Neural cell (in vitro differentiated cells): Measurements from ENCODE around the gene LARGE1. TPM values are rescaled to one million over a fixed set of nuclear protein-coding genes. Genes with fewer than 3 reads are reported as not detected.

ENCODE experiments used
- H2AFZ ChIP-seq: fragments of 200-600, 300-800 bp; sonication (generic), shearing (Covaris generic); 2 replicates; pipeline ENCODE4 v1.6.0; 2014; ENCODE audit warnings: low read depth, mild to moderate bottlenecking, antibody characterized with exemption, low read length, moderate library complexity
- H3F3A ChIP-seq: fragments of 200-600 bp; shearing (Covaris generic); 2 replicates; pipeline ENCODE4 v1.6.1; 2016; ENCODE audit warnings: mild to moderate bottlenecking, moderate library complexity, mixed read lengths, antibody characterized with exemption, low read length; ENCODE audit not compliant: insufficient read depth, poor library complexity, severe bottlenecking
- H3K27ac ChIP-seq: fragments of 200-600, 300-800 bp; sonication (generic), shearing (Covaris generic); 2 replicates; pipeline ENCODE4 v1.5.1; 2014; ENCODE audit warnings: mild to moderate bottlenecking, low read length, moderate library complexity
- H3K27me3 ChIP-seq: fragments of 300-800, 200-600 bp; sonication (generic), shearing (Covaris generic); 2 replicates; pipeline ENCODE4 v1.6.0; 2014; ENCODE audit warnings: mild to moderate bottlenecking, low read depth, low read length, moderate library complexity; ENCODE audit not compliant: insufficient read depth
- H3K36me3 ChIP-seq: fragments of 300-800, 200-600 bp; sonication (generic), shearing (Covaris generic); 2 replicates; pipeline ENCODE4 v1.5.1; 2014; ENCODE audit warnings: mild to moderate bottlenecking, antibody characterized with exemption, low read length, moderate library complexity; ENCODE audit not compliant: insufficient read depth
- H3K4me2 ChIP-seq: fragments of 300-800, 200-600 bp; sonication (generic), shearing (Covaris generic); 2 replicates; pipeline ENCODE4 v1.6.0; 2014; ENCODE audit warnings: mild to moderate bottlenecking, low read length
- H3K4me3 ChIP-seq: fragments of 300-800, 200-600 bp; sonication (generic), shearing (Covaris generic); 2 replicates; pipeline ENCODE4 v1.5.1; 2014; ENCODE audit warnings: mild to moderate bottlenecking, low read length, moderate library complexity
- H3K79me2 ChIP-seq: fragments of 200-600 bp; shearing (Covaris generic); replicated peaks from 2 replicates; pipeline ENCODE4 v1.6.0; 2014; ENCODE audit warnings: mild to moderate bottlenecking, low read length, moderate library complexity; ENCODE audit not compliant: insufficient read depth
- H3K9ac ChIP-seq: fragments of 300-800, 200-600 bp; sonication (generic), shearing (Covaris generic); 2 replicates; pipeline ENCODE4 v1.6.1; 2016; ENCODE audit warnings: mild to moderate bottlenecking, low read length, mixed read lengths
- H3K9me2 ChIP-seq: fragments of 200-600 bp; shearing (Covaris generic); 2 replicates; pipeline ENCODE4 v1.6.1; 2016; ENCODE audit warnings: mild to moderate bottlenecking, low read length, mixed read lengths; ENCODE audit not compliant: insufficient read depth
- H3K9me3 ChIP-seq: fragments of 200-600, 300-800 bp; sonication (generic), shearing (Covaris generic); 2 replicates; pipeline ENCODE4 v1.6.1; 2016; ENCODE audit warnings: mild to moderate bottlenecking, mixed run types, low read length, moderate library complexity, mixed read lengths
- H4K20me1 ChIP-seq: fragments of 200-600 bp; shearing (Covaris generic); 2 replicates; pipeline ENCODE4 v1.6.1; 2016; ENCODE audit warnings: mild to moderate bottlenecking, mixed run types; ENCODE audit not compliant: insufficient read depth
- EP300 ChIP-seq: fragments of 450-650 bp; conservative IDR thresholded peaks from 2 replicates; pipeline ENCODE4 v1.6.1; 2014; ENCODE audit warnings: antibody characterized with exemption, mild to moderate bottlenecking, moderate library complexity; ENCODE audit not compliant: poor library complexity, severe bottlenecking
- EZH2 ChIP-seq: fragments of 200-600, 300-800 bp; shearing (Covaris generic), sonication (generic); IDR thresholded peaks from 2 replicates; pipeline ENCODE4 v1.6.1; 2014; ENCODE audit warnings: antibody characterized with exemption, low read length, borderline replicate concordance, mild to moderate bottlenecking; ENCODE audit not compliant: insufficient read depth, poor library complexity, severe bottlenecking
- MXI1 ChIP-seq: fragments of 450-650 bp; conservative IDR thresholded peaks from 2 replicates; pipeline ENCODE4 v1.6.1; 2014; ENCODE audit warnings: antibody characterized with exemption, mild to moderate bottlenecking; ENCODE audit not compliant: poor library complexity, severe bottlenecking
- POLR2AphosphoS5 ChIP-seq: IDR thresholded peaks from 2 replicates; pipeline ENCODE4 v1.6.1; 2012
- RAD21 ChIP-seq: fragments of 450-650 bp; conservative IDR thresholded peaks from 2 replicates; pipeline ENCODE4 v1.6.1; 2014; ENCODE audit warnings: antibody characterized with exemption, mild to moderate bottlenecking, moderate library complexity
- SMC3 ChIP-seq: fragments of 450-650 bp; conservative IDR thresholded peaks from 2 replicates; pipeline ENCODE4 v1.6.1; 2014; ENCODE audit warnings: antibody characterized with exemption, mild to moderate bottlenecking, moderate library complexity; ENCODE audit not compliant: poor library complexity
- TAF1 ChIP-seq: IDR thresholded peaks from 2 replicates; pipeline ENCODE4 v1.6.1; 2012; ENCODE audit warnings: low read depth
- polyA plus RNA-seq: library from polyadenylated mRNA; depleted of rRNA; stranded (reverse); fragments of >200 nt; gene quantifications from 2 replicates; pipeline ENCODE4 v1.2.3, GENCODE V29; 2014
- TF ChIP-seq, protein P1 (sequence below): IDR thresholded peaks from 2 replicates; pipeline ENCODE4 v1.6.1; 2012; ENCODE audit warnings: borderline replicate concordance
- TF ChIP-seq, protein P2 (sequence below): fragments of 450-650 bp; IDR thresholded peaks from 2 replicates; pipeline ENCODE4 v1.5.1; 2014; ENCODE audit warnings: antibody characterized with exemption, mild to moderate bottlenecking, moderate library complexity; ENCODE audit not compliant: poor library complexity, severe bottlenecking

Gene LARGE1
- polyA plus RNA-seq, 1 donor from 2014 or later: 27.5 TPM

- H3K9ac ChIP-seq: no peak overlapping the region
- H3K36me3 ChIP-seq: no peaks in the 10 kb centered on the region
- TF ChIP-seq TAF1: no peak
- no peak for TF ChIP-seq EP300
- TF ChIP-seq RAD21: no peak
- TF ChIP-seq POLR2AphosphoS5: no peak
- no peak for TF ChIP-seq MXI1
- no peak for TF ChIP-seq SMC3
- TF ChIP-seq, protein P1, sequence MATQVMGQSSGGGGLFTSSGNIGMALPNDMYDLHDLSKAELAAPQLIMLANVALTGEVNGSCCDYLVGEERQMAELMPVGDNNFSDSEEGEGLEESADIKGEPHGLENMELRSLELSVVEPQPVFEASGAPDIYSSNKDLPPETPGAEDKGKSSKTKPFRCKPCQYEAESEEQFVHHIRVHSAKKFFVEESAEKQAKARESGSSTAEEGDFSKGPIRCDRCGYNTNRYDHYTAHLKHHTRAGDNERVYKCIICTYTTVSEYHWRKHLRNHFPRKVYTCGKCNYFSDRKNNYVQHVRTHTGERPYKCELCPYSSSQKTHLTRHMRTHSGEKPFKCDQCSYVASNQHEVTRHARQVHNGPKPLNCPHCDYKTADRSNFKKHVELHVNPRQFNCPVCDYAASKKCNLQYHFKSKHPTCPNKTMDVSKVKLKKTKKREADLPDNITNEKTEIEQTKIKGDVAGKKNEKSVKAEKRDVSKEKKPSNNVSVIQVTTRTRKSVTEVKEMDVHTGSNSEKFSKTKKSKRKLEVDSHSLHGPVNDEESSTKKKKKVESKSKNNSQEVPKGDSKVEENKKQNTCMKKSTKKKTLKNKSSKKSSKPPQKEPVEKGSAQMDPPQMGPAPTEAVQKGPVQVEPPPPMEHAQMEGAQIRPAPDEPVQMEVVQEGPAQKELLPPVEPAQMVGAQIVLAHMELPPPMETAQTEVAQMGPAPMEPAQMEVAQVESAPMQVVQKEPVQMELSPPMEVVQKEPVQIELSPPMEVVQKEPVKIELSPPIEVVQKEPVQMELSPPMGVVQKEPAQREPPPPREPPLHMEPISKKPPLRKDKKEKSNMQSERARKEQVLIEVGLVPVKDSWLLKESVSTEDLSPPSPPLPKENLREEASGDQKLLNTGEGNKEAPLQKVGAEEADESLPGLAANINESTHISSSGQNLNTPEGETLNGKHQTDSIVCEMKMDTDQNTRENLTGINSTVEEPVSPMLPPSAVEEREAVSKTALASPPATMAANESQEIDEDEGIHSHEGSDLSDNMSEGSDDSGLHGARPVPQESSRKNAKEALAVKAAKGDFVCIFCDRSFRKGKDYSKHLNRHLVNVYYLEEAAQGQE: no peak
- TF ChIP-seq, protein P2, sequence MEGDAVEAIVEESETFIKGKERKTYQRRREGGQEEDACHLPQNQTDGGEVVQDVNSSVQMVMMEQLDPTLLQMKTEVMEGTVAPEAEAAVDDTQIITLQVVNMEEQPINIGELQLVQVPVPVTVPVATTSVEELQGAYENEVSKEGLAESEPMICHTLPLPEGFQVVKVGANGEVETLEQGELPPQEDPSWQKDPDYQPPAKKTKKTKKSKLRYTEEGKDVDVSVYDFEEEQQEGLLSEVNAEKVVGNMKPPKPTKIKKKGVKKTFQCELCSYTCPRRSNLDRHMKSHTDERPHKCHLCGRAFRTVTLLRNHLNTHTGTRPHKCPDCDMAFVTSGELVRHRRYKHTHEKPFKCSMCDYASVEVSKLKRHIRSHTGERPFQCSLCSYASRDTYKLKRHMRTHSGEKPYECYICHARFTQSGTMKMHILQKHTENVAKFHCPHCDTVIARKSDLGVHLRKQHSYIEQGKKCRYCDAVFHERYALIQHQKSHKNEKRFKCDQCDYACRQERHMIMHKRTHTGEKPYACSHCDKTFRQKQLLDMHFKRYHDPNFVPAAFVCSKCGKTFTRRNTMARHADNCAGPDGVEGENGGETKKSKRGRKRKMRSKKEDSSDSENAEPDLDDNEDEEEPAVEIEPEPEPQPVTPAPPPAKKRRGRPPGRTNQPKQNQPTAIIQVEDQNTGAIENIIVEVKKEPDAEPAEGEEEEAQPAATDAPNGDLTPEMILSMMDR: no peak
- no peak for TF ChIP-seq EZH2
Measured at GRCh38 chr22:33650244-33650643, 270.0 kb downstream of the LARGE1 start.

GRCh38 chr22:33648478-33648877, 271.8 kb downstream of the LARGE1 start:
- H3K9me3 ChIP-seq: no peaks in the 10 kb centered on the region
- H3K27me3 ChIP-seq: no peaks in the 10 kb centered on the region
- no peak overlapping the region for H3K27ac ChIP-seq
- no peak for TF ChIP-seq SMC3
- no peak for TF ChIP-seq EZH2
- TF ChIP-seq, protein P1: no peak
- TF ChIP-seq, protein P2: no peak
- TF ChIP-seq RAD21: no peak
- H3K4me3 ChIP-seq: no peak overlapping the region
- no peak overlapping the region for H3K4me2 ChIP-seq
- no peak overlapping the region for H2AFZ ChIP-seq
- H3F3A ChIP-seq: no peaks in the 10 kb centered on the region
- H3K9me2 ChIP-seq: no peaks in the 10 kb centered on the region
- H3K79me2 ChIP-seq: no peaks in the 10 kb centered on the region
- H4K20me1 ChIP-seq: no peaks in the 10 kb centered on the region
- H3K9ac ChIP-seq: no peak overlapping the region
- H3K36me3 ChIP-seq: no peaks in the 10 kb centered on the region

More at GRCh38 chr22:33650244-33650643, 270.0 kb downstream of the LARGE1 start:
- H3K27ac ChIP-seq: no peak overlapping the region
- no peaks in the 10 kb centered on the region for H4K20me1 ChIP-seq
- H3K27me3 ChIP-seq: no peaks in the 10 kb centered on the region
- no peak overlapping the region for H2AFZ ChIP-seq
- H3F3A ChIP-seq: no peaks in the 10 kb centered on the region
- H3K79me2 ChIP-seq: no peaks in the 10 kb centered on the region
- H3K4me3 ChIP-seq: no peak overlapping the region
- no peak overlapping the region for H3K4me2 ChIP-seq
- no peaks in the 10 kb centered on the region for H3K9me2 ChIP-seq
- no peaks in the 10 kb centered on the region for H3K9me3 ChIP-seq
